A673 (cell line): ENCODE data around the gene EVX1.

Experiments used
- EZH2 ChIP-seq: fragments of 200-600 bp; sonication (generic); IDR thresholded peaks from 2 replicates; pipeline ENCODE4 v1.6.1; 2017; ENCODE audit warnings: borderline replicate concordance, low read depth, mild to moderate bottlenecking, mixed read lengths, antibody characterized with exemption, low read length; ENCODE audit not compliant: poor library complexity, severe bottlenecking
- TF ChIP-seq, protein P1 (sequence below): fragments of 300-800, 200-600 bp; sonication (generic); conservative IDR thresholded peaks from 2 replicates; pipeline ENCODE4 v1.5.1; 2017; ENCODE audit warnings: low read depth, mild to moderate bottlenecking, antibody characterized with exemption, low read length, moderate library complexity, mixed read lengths

- TF ChIP-seq, protein P1, sequence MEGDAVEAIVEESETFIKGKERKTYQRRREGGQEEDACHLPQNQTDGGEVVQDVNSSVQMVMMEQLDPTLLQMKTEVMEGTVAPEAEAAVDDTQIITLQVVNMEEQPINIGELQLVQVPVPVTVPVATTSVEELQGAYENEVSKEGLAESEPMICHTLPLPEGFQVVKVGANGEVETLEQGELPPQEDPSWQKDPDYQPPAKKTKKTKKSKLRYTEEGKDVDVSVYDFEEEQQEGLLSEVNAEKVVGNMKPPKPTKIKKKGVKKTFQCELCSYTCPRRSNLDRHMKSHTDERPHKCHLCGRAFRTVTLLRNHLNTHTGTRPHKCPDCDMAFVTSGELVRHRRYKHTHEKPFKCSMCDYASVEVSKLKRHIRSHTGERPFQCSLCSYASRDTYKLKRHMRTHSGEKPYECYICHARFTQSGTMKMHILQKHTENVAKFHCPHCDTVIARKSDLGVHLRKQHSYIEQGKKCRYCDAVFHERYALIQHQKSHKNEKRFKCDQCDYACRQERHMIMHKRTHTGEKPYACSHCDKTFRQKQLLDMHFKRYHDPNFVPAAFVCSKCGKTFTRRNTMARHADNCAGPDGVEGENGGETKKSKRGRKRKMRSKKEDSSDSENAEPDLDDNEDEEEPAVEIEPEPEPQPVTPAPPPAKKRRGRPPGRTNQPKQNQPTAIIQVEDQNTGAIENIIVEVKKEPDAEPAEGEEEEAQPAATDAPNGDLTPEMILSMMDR = no peak
- TF ChIP-seq EZH2 = peak; percentile 97
These were observed 37.0 kb upstream of the EVX1 start for GRCh38 chr7:27205325-27206280.
